Stimulated activated CD8-positive, alpha-beta memory T cell treated with anti-CD3 and anti-CD28 coated beads, Interleukin-7, amount 100 ng/mL, for 1 hour (primary cell): ENCODE data around the gene MYO7B.

Experiments used
- DNase-seq, 2 donors: peaks; one replicate each; pipeline ENCODE4 v3.0.0-alpha.2; 2020; ENCODE audit warnings: low read depth in 2 of 2

Gene MYO7B

DNA sequence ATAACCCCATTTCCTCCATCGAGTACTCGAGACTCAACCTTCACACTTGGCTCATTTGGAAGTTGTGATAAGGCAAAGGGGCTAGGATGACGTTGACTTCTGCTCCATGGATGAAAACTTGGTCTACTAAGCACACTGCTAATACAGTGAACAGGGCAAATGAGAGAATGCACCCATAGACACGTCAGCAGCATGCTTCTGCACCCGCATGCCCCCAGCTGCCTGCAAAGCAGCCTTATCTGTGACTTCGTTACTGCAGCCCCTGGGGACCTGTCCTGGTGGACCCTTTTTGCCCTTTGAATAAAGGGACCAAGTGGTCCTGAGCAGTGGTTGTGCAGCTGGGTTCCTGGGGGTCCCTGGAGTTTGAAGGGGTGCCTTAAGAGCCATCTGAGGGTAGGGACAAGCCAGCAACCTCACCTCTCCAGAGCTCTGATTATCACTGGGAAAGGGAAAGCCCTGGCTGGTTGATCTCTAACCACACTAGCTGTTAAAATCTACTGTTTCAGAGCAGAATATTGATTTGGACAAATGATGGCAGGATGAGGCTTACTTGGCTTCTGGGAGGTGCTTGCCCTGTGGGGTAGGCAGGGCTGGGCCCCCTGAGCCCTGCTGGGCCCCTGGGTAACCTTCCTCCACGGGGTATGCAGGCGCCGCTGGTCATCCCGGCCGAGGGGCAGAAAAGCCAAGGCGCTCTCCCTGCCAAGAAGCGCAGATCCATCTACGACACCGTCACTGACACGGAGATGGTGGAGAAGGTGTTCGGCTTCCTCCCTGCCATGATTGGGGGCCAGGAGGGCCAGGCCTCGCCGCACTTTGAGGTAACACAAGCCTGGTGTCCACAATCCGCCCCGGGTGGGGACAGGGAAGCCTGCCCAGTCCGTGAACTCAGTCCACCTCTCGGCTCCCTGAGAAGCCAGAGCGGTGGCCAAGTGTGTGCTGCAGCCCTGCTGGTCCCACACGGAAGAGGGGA lies 72.9 kb downstream of the MYO7B start:
- DNase-seq = no peak

DNA sequence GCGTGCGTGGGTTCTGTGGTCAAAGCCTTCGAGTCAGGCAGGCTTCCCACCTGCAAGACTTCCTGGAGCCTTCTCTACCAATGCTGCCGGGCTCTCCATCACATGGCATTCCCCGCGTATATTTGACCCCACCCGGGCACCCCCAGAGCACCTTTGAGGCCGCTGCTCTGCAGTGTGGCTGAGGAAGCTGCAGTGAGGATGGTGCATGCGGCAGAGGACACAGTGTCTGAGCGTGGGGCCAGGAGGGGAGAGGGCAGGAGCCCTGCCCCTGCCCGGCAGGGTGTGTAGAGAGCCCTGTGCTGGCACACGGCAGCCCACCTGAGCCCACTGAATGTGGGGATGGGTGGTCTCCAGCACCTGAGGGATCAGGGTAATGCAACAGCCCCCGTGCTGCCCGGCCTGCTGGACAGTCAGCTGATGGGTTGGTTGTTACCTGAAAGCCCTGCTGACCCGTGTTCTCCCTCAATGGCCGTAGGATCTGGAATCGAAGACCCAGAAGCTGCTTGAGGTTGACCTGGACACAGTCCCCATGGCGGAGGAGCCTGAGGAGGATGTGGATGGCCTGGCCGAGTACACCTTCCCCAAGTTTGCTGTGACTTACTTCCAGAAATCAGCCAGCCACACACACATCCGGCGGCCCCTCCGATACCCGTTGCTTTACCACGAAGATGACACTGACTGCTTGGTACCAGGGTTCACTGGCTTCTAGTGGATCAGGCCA lies 73.7 kb downstream of the MYO7B start:
- no peak for DNase-seq

DNA sequence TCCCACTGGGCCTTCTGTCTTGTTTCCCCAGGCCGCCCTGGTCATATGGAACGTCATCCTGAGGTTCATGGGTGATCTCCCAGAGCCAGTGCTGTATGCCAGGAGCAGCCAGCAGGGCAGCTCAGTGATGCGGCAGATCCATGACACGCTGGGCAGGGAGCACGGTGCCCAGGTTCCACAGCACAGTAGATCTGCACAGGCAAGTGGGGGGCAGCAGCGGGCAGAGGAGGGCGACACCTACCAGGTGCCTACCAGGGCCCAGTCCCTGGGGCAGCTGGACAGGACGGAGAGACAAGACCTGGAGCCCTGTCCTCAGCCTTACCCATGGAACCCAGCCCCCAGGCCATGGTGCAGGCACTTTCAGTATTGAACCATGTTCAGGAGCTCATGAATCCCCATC lies 74.3 kb downstream of the MYO7B start:
- DNase-seq = no peak

DNA sequence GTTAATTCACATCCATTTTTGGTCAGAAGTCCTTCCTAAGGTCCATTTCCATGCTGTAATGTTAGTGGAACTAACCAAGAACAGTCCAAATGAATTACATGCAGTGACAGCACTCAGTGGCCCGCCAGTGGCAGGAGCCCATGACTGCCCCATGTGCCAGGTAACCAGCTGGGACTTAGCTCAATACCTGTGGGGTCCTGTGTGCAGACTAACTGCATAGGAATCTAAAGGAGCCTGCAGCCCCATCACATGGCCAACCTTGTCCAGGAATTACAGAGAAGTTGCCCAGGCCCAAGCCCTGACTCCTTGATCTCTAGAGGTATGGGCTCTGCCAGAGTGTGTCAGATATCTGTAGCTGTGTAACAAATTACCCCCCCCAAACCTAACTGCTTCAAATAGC lies 75.1 kb downstream of the MYO7B start:
- DNase-seq = no peak

DNA sequence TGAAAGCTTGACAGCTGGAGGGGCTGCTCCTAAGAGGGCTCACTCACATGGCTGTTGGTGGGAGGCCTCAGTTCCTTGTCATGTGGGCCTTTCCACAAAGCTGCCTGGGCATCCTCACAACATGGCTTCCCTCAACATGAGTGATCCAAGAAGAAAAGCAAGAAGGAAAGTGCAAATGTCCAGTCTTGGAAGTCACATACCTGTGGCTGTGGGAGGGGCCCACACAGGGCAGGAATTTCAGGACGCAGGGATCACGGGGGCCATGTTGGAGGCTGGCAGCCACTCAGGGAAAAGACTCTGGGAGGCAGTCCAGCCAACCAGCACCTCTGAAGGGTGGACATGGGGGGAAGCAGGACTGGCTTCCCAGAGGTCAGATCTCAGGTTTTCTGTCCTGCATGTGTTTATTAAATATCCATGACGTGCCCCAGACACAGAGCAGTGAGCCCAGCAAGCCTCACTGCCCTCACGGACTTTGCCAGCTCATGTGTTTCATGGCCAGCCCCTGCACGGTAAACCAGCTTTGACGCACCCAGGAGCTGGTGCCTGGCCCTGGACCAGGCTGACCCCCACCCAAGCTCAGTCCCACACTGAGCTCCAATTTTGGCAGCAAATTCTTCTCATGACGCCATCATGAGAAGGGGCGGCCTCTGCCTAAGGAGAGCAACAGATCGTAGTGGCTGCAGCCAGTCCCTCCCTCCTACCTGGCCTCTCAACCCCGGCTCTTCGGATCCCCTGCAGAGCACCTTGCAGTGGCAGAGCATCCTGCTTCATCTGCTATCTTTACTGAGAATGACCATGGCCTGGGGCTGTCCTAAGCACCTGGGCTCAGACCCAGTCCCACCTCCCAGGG lies 75.8 kb downstream of the MYO7B start:
- no peak for DNase-seq

DNA sequence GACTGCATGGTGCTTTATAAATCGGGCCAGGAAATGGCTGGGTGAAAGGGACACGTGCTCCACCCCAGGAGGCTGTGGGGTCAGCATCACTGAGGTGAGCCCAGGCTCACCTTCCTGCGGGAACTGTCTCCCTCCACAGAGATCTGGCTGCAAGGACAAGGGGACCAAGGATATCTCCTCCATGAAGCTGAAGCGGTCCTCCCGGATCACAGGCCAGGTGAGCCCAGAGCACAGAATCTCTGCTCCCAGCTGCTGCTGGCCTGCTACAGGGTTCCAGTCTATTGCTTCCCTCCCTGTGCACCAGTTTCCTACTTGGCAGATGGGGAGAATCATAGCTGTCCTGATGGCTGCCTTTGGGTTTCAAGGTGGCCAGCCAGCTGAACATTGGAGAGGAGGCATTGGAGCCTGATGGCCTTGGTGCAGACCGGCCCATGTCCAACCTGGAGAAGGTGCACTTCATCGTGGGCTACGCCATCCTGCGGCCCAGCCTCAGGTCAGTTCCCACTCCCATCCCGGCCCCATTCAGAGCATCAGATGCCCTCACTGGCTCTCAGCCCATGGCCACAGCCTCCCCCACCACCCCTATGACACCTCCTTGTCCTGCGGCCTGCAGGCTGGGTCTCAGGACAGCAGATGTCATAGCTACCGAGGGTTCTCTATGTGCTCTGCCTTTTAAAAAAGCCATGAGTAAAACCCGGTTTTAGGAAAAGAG lies 76.8 kb downstream of the MYO7B start:
- no peak for DNase-seq

DNA sequence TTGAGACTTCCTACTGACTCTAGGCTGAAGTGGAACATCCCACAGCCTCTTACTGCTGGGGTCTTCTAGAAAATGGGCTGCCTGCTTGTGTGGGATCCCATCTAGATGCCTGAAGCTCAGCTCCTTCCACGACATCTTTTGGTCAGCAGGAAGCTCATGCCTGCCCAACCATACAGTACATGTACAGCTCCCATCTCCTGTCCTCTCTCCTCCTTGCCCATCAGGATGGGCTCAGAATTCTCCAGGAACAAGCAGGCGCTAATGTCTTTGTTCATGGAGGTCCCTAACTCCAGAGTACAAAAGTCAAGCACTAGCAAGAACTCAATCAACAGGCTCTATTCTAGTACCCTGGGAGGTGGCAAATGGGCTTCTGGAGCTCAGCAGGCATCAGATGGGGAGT lies 78.8 kb downstream of the MYO7B start:
- no peak for DNase-seq

DNA sequence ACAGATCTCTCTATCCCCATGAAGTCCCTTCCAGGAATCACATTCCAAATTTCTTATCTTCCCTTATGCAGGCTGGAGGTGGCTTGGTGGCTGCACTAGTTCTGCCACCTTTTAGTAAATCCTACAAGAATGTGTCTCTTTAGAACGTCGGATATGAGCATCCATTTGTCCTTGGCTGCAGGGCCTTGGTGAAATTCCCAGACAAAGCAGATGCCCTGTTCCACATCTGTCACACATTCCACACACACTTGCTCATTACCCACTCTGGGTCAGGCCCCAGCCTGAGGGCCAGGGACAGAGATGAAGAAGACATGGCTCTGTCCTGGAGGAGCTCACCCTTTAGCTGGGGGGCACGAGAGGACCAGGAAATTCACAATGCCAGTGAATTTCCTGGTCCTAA lies 79.2 kb downstream of the MYO7B start:
- no peak for DNase-seq

DNA sequence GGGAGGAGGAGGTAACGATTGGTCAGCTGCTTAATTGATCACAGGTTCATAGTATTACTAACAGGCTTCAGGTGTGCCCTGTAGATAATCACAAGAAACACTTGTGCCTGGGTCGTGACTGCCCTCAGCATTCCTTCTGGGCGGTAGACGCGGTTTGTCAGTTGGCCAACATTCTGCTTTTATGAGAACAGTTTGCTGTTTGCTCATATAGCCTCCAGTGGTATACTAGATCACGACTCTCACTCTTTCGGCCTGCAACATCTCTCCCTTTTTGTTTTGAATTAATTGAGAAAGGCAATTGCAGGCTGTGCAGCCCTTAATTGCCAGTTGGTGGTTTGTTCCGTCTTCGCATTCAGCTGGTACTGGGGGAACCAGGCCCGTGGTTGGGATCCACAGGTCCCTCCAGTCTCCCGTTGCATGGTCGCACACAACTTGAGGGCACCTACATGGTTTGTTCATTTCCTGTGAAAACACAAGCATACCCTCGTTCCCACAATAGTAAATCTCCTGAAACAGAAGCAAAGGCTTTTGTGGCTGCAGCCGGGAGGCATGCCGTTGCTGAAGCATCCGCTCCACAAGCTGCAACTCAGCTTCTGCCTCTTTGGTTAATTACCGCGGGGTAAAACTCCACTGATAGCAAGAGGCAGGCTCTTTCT lies 80.2 kb downstream of the MYO7B start:
- DNase-seq = no peak

DNA sequence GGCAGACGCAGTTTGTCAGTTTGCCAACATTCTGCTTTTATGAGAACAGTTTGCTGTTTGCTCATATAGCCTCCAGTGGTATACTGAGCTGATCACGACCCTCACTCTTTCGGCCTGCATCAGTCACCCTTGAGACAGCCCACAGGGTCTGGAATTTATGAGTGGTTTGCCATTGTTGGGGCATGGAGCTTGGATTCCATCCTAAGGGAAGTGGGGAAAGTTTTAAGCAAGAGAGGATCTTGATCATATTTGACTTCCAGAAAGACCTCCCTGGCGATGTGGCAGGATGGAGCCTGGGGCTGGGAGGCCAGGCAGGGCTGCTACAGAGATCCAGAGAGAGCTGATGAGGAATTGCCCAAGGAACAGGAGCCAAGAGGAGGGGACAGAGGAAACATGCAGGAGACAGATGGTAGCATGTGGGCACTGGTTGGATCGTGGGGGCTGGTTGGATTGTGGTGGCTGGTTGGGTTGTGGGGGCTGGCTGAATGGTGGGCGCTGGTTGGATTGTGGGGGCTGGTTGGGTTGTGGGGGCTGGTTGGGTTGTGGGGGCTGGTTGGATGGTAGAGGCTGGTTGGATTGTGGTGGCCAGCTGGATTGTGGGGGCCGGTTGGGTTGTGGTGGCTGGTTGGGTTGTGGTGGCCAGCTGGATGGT lies 83.2 kb downstream of the MYO7B start:
- DNase-seq = no peak

DNA sequence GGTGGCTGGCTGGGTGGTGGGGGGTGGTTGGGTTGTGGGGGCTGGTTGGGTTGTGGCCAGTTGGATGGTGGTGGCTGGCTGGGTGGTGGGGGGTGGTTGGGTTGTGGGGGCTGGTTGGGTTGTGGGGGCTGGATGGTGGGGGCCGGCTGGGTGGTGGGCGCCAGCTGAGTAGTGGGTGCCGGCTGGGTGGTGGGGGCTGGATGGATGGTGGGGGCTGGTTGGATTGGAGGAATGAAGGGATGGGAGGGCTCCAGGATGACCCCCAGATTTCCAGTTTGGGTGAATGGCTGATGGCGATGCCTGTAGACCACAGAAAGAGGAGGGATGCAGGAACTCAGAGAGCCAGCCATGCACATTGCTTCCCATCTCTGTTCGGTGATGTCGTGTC lies 83.7 kb downstream of the MYO7B start:
- no peak for DNase-seq

DNA sequence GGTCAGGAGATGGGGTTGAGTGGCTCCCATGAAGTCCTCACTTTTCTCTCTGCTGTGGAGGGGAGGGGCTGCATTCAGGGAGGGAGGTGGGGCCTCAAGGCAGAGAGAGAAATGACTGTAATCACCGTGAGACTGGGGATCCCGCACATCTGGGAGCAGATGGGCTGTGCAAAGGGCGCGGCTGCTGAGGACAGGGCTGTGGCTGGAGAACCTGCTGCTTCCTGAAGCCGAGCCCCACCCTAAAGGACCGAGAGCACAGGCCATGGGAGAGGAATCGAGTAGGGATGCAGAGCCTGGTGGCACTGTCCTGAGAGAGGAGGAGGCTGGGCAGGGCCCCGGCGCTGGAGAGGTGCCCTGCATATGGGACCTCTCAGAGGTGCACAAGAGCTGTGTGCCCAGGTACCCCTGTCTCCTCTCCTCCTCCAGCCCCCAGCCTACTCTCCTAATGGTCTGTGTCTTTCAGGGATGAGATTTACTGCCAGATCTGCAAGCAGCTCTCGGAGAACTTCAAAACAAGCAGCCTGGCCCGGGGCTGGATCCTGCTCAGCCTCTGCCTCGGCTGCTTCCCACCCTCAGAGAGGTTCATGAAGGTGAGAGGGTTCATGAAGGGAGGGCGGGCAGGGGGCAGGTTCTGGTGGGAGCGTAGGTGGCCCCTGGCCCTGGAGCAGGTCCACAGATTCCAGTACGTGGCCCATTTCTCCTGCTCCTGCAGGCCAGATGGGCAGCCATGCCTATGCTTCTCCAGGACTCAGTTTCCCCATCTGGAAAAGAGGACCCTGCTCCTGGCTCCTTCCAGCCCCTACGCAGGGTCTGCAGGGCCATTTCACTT lies 84.6 kb downstream of the MYO7B start:
- no peak for DNase-seq

DNA sequence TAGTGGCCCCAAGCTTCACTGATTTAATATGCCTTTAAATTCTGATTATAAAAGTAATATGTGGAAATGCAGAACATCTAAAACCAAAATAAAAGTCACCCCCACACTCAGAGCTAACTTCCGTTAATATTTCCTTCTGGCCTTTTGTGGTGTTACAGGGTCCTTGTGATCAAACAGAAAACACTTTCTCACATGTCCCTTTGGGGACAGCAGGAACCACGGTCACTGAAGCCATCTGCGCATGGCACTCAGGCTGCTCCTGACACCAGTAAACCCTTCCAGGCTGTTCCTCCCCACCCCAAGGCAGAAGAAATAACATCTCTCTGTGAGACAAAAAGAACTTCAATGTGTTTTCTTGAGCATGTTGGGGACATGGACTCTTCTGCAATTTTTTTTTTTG lies 85.4 kb downstream of the MYO7B start:
- no peak for DNase-seq

DNA sequence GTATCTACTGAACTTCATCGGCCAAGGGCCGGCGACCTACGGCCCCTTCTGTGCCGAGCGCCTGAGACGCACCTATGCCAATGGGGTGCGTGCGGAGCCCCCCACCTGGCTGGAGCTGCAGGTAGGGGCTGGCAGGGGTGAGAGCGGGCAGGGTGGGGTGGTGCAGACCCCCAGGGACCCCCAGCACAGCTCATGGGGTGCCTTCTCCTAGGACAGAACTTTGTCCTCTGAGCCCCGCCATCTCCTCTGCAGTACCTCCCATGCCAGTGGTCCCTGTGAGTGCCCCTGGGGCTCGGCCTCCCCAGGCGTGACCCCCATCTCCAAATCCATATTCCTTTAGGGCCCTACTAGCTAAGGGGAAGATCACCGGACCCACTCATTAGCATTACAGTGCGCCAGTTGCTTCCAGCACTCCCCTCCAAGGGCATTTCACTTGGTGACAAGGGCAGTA lies 86.5 kb downstream of the MYO7B start:
- DNase-seq = no peak

DNA sequence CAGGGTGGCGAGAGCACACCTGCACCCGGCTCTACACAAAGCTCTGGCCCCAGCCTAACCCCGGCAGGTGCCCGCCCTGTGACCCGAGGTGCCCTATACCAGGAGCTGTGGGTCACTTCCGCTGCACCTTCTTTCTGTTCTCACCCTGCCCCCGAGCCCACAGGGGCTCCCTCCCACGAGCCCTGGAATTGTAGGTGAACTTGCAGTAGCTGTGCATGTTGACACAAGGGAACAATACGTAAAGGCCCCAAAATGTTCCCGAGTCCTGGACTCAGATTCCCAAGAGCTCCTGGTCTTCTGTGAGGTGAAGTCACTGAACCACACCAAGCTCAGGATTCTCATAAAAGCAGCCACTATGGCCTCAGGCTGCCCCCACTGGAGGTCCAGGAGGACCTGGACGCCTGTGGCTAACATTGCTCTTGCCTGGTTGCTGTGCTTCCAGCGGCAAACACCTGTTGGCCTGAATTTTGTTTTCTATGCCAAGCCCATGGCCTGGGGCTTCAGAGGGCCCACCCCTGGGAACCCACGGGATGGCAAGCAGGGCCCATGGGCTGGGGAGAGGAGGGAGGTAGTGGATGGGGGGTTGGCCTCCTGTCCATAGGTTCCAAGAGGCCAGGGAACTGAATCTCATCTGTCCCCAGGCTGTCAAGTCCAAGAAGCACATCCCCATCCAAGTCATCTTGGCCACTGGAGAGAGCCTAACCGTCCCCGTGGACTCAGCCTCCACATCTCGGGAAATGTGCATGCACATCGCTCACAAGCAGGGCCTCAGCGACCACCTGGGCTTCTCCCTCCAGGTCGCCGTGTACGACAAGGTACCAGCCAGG lies 87.3 kb downstream of the MYO7B start:
- no peak for DNase-seq

DNA sequence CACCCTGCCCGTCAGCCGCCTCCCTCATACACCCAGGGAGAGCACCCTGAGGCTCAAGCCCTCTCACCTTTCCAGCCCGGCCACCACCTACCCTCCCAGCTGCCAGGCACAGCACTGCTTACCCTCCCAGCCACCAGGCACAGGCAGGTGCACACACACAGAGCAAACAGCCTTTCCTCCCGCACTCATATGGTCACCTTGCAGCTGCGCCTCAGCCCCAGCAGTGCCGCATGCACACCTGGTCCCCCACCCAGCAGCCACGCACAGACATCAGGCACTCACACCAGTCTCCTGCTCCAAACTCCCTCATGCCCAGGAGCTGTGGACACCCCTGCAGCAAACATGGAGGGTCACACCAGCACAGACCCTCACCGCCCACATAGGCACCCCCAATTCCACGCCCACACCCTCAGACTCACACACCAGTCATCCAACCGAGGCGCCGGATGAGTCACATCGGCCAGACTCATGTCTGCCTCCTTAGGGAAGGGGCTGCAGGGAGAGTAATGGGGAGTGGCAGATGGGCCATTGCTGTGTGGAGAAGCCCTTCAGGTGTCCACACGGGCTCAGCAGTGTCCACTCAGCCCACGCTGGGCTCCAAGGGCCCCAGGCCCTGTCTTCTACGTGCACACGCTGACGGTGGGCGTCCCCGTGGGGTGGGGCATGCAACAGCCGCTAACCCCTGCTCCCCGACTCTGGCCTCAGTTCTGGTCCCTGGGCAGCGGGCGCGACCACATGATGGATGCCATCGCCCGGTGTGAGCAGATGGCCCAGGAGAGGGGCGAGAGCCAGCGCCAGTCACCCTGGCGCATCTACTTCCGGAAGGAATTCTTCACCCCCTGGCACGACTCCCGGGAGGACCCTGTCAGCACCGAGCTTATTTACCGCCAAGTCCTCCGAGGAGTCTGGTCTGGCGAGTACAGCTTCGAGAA lies 88.2 kb downstream of the MYO7B start:
- DNase-seq = no peak

DNA sequence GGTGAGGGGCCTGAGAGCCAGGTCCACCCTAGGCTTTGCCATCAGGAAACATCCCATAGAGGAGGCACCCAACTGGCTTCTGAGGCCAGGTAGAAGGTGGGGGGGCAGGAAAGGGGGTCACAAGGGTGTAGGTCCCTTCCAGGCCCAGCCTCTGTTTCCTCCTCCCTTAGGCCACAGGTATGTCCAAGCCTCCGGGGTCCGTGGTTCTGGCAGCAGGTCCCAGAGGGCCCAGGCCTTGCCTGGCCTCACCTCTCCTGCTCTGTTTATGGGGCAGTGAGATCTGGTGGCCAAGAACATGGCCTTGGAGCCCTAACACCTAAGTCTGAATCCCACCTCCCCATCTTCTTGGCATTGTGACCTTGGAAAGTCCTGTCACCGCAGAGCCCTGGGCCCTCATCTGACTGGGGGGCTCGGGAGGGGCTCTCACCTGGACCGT lies 88.9 kb downstream of the MYO7B start:
- no peak for DNase-seq
